Colonic mucosa (tissue), 4 donors: ENCODE data around the gene CFAP251. TPM values are rescaled to one million over a fixed set of nuclear protein-coding genes. Genes with fewer than 3 reads are reported as not detected.
"Not testable (repeated sequence)": the region's sequence is repeated elsewhere in the genome, so short reads cannot be mapped to it uniquely, and the experiment has no call there.

ENCODE experiments used
- DNase-seq: peaks from one replicate; pipeline ENCODE4 v3.0.0-alpha.2; 2020
- H3K27ac ChIP-seq: fragments of 200-600 bp; one replicate; pipeline ENCODE4 v1.8.0; 2021
- H3K27me3 ChIP-seq: fragments of 200-600 bp; one replicate; pipeline ENCODE4 v1.8.0; 2021
- H3K36me3 ChIP-seq: fragments of 200-600 bp; one replicate; pipeline ENCODE4 v1.8.0; 2021
- H3K4me1 ChIP-seq: fragments of 200-600 bp; one replicate; pipeline ENCODE4 v1.8.0; 2021; ENCODE audit warnings: mild to moderate bottlenecking
- H3K4me3 ChIP-seq: fragments of 200-600 bp; one replicate; pipeline ENCODE4 v1.8.0; 2021
- H3K9ac ChIP-seq, 2 donors: one replicate each; pipeline ENCODE4 v1.7.0; 2013; ENCODE audit warnings: control low read depth in 2 of 2, low read depth in 2 of 2, low read length in 2 of 2
- H3K9me3 ChIP-seq: fragments of 200-600 bp; one replicate; pipeline ENCODE4 v1.8.0; 2021
- intact Hi-C: fragments of 100-400 bp; cut with DNase I; formaldehyde crosslinking; loops from one replicate; pipeline ENCODE4 v1.14.1; 2022
- total RNA-seq, 2 donors: library from RNA; stranded (reverse); fragmentation: NEBNext Ultra II Directional in 1 of 2; extraction: Animal tissue kit (Norgen Biotek cat#: 25700) in 1 of 2; gene quantifications; one replicate each; pipeline ENCODE4 v1.2.1, GENCODE V29; 2021
- TF ChIP-seq, protein P1 (sequence below): fragments of 200-600 bp; IDR thresholded peaks from one replicate; pipeline ENCODE4 v1.8.0; 2022; ENCODE audit warnings: antibody characterized with exemption, mild to moderate bottlenecking
- donor health status: healthy.
- donor health status: DM: no; HTN: no; CAD: no.
- donor health status: DM: no; HTN: no; CAD: no.

The CFAP251 gene
- total RNA-seq, 2 donors from 2014 or later: 0.64 to 0.93 TPM

DNA sequence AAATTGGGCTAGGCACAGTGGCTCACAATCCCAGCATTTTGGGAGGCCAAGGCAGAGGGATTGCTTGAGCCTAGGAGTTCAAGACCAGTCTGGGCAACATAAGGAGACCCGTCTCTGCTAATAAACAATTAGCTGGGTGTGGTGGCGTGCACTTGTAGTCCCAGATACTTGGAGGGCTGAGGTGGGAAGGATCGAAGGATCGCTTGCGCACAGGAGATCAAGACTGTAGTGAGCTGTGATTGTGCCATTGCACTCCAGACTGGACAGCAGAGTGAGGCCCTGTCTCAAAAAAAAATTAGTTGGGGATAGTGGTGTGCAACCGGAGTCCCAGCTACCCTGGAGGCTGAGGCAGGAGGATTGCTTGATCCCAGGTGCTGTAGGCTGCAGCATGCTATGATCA, 64.6 kb downstream of the CFAP251 start:
- Histone ChIP-seq H3K27ac (no peak overlapping the region), H3K27me3 (no peaks in the 10 kb centered on the region), H3K4me3 (no peak overlapping the region), H3K36me3 (no peaks in the 10 kb centered on the region), H3K9me3 (no peaks in the 10 kb centered on the region), H3K9ac (no peak overlapping the region), H3K4me1 (no peaks in the 10 kb centered on the region)
- intact Hi-C loops: no loop called here
- DNase-seq: no peak
- TF ChIP-seq, protein P1, sequence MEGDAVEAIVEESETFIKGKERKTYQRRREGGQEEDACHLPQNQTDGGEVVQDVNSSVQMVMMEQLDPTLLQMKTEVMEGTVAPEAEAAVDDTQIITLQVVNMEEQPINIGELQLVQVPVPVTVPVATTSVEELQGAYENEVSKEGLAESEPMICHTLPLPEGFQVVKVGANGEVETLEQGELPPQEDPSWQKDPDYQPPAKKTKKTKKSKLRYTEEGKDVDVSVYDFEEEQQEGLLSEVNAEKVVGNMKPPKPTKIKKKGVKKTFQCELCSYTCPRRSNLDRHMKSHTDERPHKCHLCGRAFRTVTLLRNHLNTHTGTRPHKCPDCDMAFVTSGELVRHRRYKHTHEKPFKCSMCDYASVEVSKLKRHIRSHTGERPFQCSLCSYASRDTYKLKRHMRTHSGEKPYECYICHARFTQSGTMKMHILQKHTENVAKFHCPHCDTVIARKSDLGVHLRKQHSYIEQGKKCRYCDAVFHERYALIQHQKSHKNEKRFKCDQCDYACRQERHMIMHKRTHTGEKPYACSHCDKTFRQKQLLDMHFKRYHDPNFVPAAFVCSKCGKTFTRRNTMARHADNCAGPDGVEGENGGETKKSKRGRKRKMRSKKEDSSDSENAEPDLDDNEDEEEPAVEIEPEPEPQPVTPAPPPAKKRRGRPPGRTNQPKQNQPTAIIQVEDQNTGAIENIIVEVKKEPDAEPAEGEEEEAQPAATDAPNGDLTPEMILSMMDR: no peak

DNA sequence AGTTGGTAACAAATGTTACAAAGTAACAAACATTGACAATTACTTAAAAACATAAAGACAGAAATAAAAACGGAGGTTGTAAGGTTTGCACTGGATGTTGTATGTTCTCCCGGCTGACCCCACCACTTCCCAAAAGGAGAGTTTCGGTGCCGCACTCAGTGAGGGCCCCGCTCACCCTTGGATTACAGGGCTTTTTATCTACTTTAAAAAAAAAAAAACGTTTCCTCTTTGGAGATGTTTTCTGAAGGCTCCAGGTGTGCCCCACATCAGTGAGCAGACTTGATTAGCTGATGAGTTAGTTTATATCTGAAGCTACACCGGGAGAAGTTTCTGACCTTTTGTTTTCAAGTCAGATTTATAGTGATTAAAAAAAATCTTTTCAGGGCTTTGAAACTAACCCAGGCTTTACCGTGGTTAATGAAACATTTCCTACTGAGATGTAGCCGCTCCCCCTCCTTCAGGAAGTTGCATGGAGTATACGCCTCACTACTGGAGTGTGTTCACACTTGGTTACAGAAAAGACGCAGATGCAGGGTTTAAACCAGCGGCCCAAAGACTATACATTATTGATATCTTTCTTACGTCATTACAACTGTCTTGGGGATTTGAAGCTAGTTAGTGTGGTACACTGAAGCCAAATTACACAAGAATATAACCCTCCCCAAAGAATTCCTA, 65.3 kb downstream of the CFAP251 start:
- H3K4me3 ChIP-seq: no peak overlapping the region
- H3K36me3 ChIP-seq: no peaks in the 10 kb centered on the region
- TF ChIP-seq, protein P1: no peak
- no peak for DNase-seq
- H3K9ac ChIP-seq: no peak overlapping the region
- no peak overlapping the region for H3K27ac ChIP-seq
- intact Hi-C loops: no loop called here
- H3K4me1 ChIP-seq: no peaks in the 10 kb centered on the region
- H3K27me3 ChIP-seq: no peaks in the 10 kb centered on the region
- no peaks in the 10 kb centered on the region for H3K9me3 ChIP-seq

DNA sequence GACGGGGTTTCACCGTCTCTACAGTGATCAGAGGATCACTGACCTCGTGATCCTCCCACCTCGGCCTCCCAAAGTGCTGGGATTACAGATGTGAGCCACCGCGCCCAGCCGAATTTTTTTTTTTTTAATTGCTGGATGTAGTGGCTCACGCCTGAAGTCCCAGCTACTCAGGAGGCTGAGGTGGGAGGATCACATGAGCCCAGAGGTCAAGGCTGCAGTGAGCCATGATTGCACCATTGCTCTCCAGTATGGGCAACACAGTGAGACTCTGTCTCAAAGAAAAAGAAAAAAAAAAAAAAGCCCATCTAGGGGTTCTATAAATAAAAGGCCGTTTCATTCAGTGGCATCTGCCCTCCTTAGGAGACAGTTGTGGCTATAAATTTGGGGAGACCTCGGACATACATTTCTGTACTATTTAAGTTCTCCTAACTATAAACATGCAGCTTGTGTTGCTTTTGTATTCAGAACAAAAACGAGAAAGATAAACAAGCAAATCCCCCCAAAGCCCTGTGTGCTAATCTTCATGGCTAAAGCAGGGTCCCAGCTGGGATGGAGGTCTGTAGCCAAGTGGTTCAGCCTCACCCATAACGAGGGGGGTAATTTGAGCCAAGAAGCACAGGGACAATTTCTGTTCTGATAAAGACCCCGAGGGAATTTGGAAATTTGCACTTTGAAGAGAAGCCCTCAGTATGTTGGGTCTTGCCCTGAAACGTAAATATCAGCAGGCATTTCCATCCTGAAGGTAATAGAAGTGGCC, 68.3 kb downstream of the CFAP251 start:
- H3K9ac ChIP-seq: no peak overlapping the region
- DNase-seq: no peak
- intact Hi-C loops: no loop called here
- no peaks in the 10 kb centered on the region for H3K9me3 ChIP-seq
- no peak overlapping the region for H3K27ac ChIP-seq
- H3K27me3 ChIP-seq: no peaks in the 10 kb centered on the region
- no peaks in the 10 kb centered on the region for H3K4me1 ChIP-seq
- TF ChIP-seq, protein P1: no peak
- no peaks in the 10 kb centered on the region for H3K36me3 ChIP-seq
- H3K4me3 ChIP-seq: no peak overlapping the region

GRCh38 chr12:121988519-121988918, 70.1 kb downstream of the CFAP251 start:
- DNase-seq, H3K4me3 ChIP-seq, intact Hi-C loops, H3K4me1 ChIP-seq, H3K9ac ChIP-seq, H3K9me3 ChIP-seq, H3K36me3 ChIP-seq, H3K27me3 ChIP-seq, H3K27ac ChIP-seq: not testable (repeated sequence)

- H3K27me3 ChIP-seq: no peaks in the 10 kb centered on the region
- TF ChIP-seq, protein P1: no peak
- DNase-seq: no peak
Measured at GRCh38 chr12:121989276-121990113, 71.1 kb downstream of the CFAP251 start.

More at GRCh38 chr12:121989276-121990113, 71.1 kb downstream of the CFAP251 start:
- Histone ChIP-seq H3K9me3 (no peaks in the 10 kb centered on the region), H3K4me3 (no peak overlapping the region), H3K27ac (no peak overlapping the region), H3K9ac (no peak overlapping the region), H3K36me3 (no peaks in the 10 kb centered on the region), H3K4me1 (no peaks in the 10 kb centered on the region)
- intact Hi-C loops: no loop called here
